GM23338 (cell line): Measurements from ENCODE around the gene IMPG1. TPM values are rescaled to one million over a fixed set of nuclear protein-coding genes. Genes with fewer than 3 reads are reported as not detected.

Experiments used
- ATAC-seq: fragments of 200-7000 bp; cut with Tn5 transposase; 3 replicates; pipeline ENCODE4 v1.9.1; 2020
- DNase-seq: peaks from one replicate; pipeline ENCODE4 v3.0.0-alpha.2; 2015; ENCODE audit warnings: low spot score
- H2AFZ ChIP-seq: fragments of 200-600 bp; sonication (generic); 2 replicates; pipeline ENCODE4 v1.8.0; 2016; ENCODE audit warnings: antibody characterized with exemption, mild to moderate bottlenecking, moderate library complexity
- H3F3A ChIP-seq: fragments of 200-600 bp; sonication (generic); replicated peaks from 2 replicates; pipeline ENCODE4 v1.8.0; 2017; ENCODE audit warnings: antibody characterized with exemption, mixed run types, low read depth
- H3K27ac ChIP-seq: fragments of 200-600 bp; sonication (generic); 2 replicates; pipeline ENCODE4 v1.6.1; 2016; ENCODE audit warnings: low read depth
- H3K27me3 ChIP-seq: fragments of 200-600 bp; sonication (generic); 2 replicates; pipeline ENCODE4 v1.8.0; 2016; ENCODE audit warnings: mild to moderate bottlenecking, mixed run types, moderate library complexity; ENCODE audit not compliant: insufficient read depth
- H3K36me3 ChIP-seq: fragments of 200-600 bp; sonication (generic); 2 replicates; pipeline ENCODE4 v1.8.0; 2016; ENCODE audit warnings: mild to moderate bottlenecking; ENCODE audit not compliant: insufficient read depth
- H3K4me1 ChIP-seq: fragments of 200-600 bp; sonication (generic); 2 replicates; pipeline ENCODE4 v1.8.0; 2016; ENCODE audit warnings: mild to moderate bottlenecking, moderate library complexity; ENCODE audit not compliant: insufficient read depth
- H3K4me2 ChIP-seq: fragments of 200-600 bp; sonication (generic); 2 replicates; pipeline ENCODE4 v1.7.1; 2017; ENCODE audit warnings: mixed run types
- H3K4me3 ChIP-seq: fragments of 200-600 bp; sonication (generic); 2 replicates; pipeline ENCODE4 v1.6.1; 2016; ENCODE audit warnings: mixed run types
- H3K79me2 ChIP-seq: fragments of 200-600 bp; sonication (generic); replicated peaks from 2 replicates; pipeline ENCODE4 v1.8.0; 2017; ENCODE audit warnings: mild to moderate bottlenecking; ENCODE audit not compliant: insufficient read depth
- H3K9me2 ChIP-seq: fragments of 200-600 bp; sonication (generic); 2 replicates; pipeline ENCODE4 v1.8.0; 2017; ENCODE audit not compliant: insufficient read depth
- H4K20me1 ChIP-seq: fragments of 200-600 bp; sonication (generic); replicated peaks from 2 replicates; pipeline ENCODE4 v1.8.0; 2017; ENCODE audit warnings: mild to moderate bottlenecking; ENCODE audit not compliant: insufficient read depth
- H3K27ac Mint-ChIP-seq: 2 replicates; pipeline ENCODE4 v1.8.0; 2020; ENCODE audit warnings: inconsistent platforms, mild to moderate bottlenecking, moderate library complexity, mixed read lengths
- H3K27me3 Mint-ChIP-seq: 3 replicates; pipeline ENCODE4 v1.8.0; 2022; ENCODE audit warnings: low read depth, mild to moderate bottlenecking, moderate library complexity, mixed read lengths, inconsistent platforms; ENCODE audit not compliant: insufficient read depth, poor library complexity
- H3K36me3 Mint-ChIP-seq: 3 replicates; pipeline ENCODE4 v1.8.0; 2021; ENCODE audit warnings: low read depth, mild to moderate bottlenecking, inconsistent platforms, moderate library complexity, mixed read lengths
- H3K4me1 Mint-ChIP-seq: 3 replicates; pipeline ENCODE4 v1.8.0; 2020; ENCODE audit warnings: mild to moderate bottlenecking, inconsistent platforms, mixed read lengths
- H3K4me3 Mint-ChIP-seq: 3 replicates; pipeline ENCODE4 v1.8.0; 2021; ENCODE audit warnings: moderate library complexity, mild to moderate bottlenecking, inconsistent platforms, mixed read lengths
- H3K9me3 Mint-ChIP-seq: 3 replicates; pipeline ENCODE4 v1.8.0; 2020; ENCODE audit warnings: moderate library complexity, mild to moderate bottlenecking, inconsistent platforms, mixed read lengths
- CTCF ChIP-seq, 2 experiments: fragments of 200-600 bp in 1 of 2; sonication (generic) in 1 of 2; conservative IDR thresholded peaks; 2 replicates each; pipeline versions ENCODE4 v1.5.1 to v1.6.1; 2016 to 2017; ENCODE audit warnings: antibody characterized with exemption in 2 of 2, low read depth in 2 of 2, mild to moderate bottlenecking in 2 of 2, moderate library complexity in 1 of 2
- EZH2 ChIP-seq: fragments of 200-600 bp; sonication (generic); IDR thresholded peaks from one replicate; pipeline ENCODE4 v1.8.0; 2017; ENCODE audit warnings: antibody characterized with exemption, mild to moderate bottlenecking, low read depth; ENCODE audit not compliant: unreplicated experiment
- ZNF114 ChIP-seq: fragments of 250-450 bp; sonication (Bioruptor Pico); IDR thresholded peaks from 2 replicates; pipeline ENCODE4 v1.5.0; 2020; ENCODE audit warnings: mild to moderate bottlenecking, moderate library complexity
- ZNF462 ChIP-seq: fragments of 250-450 bp; sonication (Bioruptor Pico); IDR thresholded peaks from 2 replicates; pipeline ENCODE4 v1.5.0; 2020; ENCODE audit warnings: mild to moderate bottlenecking, moderate library complexity
- polyA plus RNA-seq: library from polyadenylated mRNA; unstranded; fragments of >200 nt; fragmentation: Nextera tagmentation; extraction: Ambion mirVana; gene quantifications from 2 replicates; pipeline ENCODE4 v1.2.1, GENCODE V29; 2016
- total RNA-seq: library from RNA; depleted of rRNA; stranded (reverse); fragments of >200 nt; shearing (Covaris generic); gene quantifications from 2 replicates; pipeline ENCODE4 v1.2.3, GENCODE V29; 2014

IMPG1 gene
- total and polyA plus RNA-seq, 2 experiments from 2014 or later: not detected

DNA sequence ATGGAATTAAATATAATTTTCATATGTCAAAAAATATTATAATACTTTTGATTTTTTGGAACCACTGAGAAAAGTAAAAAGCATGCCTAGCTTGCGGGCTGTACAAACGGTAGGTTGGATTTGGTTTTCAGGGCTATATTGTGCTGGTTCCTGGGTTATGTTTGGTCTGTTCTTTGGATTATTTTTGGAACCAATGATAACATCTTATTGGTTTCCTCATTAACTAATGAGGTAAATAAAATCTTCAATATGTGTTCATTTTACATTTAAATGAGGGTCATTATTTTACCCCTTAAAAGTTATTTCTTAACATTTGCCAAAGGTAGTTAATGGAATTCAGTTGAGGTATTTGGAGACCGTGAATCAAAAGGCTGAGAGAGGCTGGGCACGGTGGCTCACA lies 96.6 kb downstream of the IMPG1 start (continued):
- TF ChIP-seq ZNF462 (CRISPR knock-in tag) (no peak), ZNF114 (CRISPR knock-in tag) (no peak), CTCF (conservative IDR thresholded peaks at IDR 0.05; ENCODE audit: low read depth in 2 of 2) (no peak)

DNA sequence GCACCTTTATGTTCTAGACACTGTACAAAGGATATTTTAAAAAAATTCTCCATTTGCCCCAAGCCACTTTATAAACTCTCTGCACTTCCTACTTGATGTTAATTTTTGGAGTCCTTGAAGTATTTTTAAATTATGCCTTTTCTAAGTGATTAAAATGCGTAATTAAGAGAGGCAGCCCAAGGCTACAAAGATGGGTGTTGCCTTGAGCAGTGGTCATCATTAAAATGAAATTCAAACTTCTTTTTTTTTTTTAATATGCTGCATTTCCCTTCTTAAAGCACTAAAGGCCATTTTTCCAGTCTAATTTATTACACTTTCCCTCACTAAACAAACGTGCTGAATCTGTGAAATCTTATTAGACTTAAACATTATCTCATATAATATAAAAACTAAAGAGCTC lies 102.4 kb downstream of the IMPG1 start:
- no peaks in the 10 kb centered on the region for H3K79me2 ChIP-seq
- no peaks in the 10 kb centered on the region for H3K36me3 Mint-ChIP-seq
- no peaks in the 10 kb centered on the region for H3F3A ChIP-seq
- no peak overlapping the region for H3K4me3 ChIP-seq
- no peaks in the 10 kb centered on the region for H3K27me3 ChIP-seq
- H3K27ac Mint-ChIP-seq: no peak overlapping the region
- no peaks in the 10 kb centered on the region for H4K20me1 ChIP-seq
- no peaks in the 10 kb centered on the region for H3K9me2 ChIP-seq
- no peak overlapping the region for H2AFZ ChIP-seq
- no peak for ATAC-seq
- no peaks in the 10 kb centered on the region for H3K4me1 Mint-ChIP-seq
- no peaks in the 10 kb centered on the region for H3K9me3 Mint-ChIP-seq
- H3K4me1 ChIP-seq: no peaks in the 10 kb centered on the region
- no peak overlapping the region for H3K27ac ChIP-seq
- DNase-seq: no peak
- no peaks in the 10 kb centered on the region for H3K27me3 Mint-ChIP-seq
- H3K4me2 ChIP-seq: no peak overlapping the region
- no peak for TF ChIP-seq ZNF114 (CRISPR knock-in tag)
- no peak for TF ChIP-seq EZH2
- H3K4me3 Mint-ChIP-seq: no peak overlapping the region
- H3K36me3 ChIP-seq: no peaks in the 10 kb centered on the region
